Astrocyte (in vitro differentiated cells and primary cell): ENCODE results near the gene HMCES. TPM values are rescaled to one million over a fixed set of nuclear protein-coding genes. Genes with fewer than 3 reads are reported as not detected.
"Not testable (repeated sequence)": the region's sequence is repeated elsewhere in the genome, so short reads cannot be mapped to it uniquely, and the experiment has no call there.

Source experiments
- DNase-seq: peaks from one replicate; pipeline ENCODE4 v3.0.0-alpha.2; 2010; ENCODE audit warnings: low read depth
- FAIRE-seq: peaks from 2 replicates; lab custom pipeline; 2011; peaks lifted over from hg19 to GRCh38; lab: Jason Lieb, UNC
- H2AFZ ChIP-seq: 2 replicates; pipeline ENCODE4 v1.6.0; 2012; ENCODE audit warnings: low read depth, low read length, inconsistent platforms
- H3K27ac ChIP-seq: 2 replicates; pipeline ENCODE4 v1.5.1; 2011; ENCODE audit warnings: low read depth, low read length, inconsistent platforms
- H3K27me3 ChIP-seq: 2 replicates; pipeline ENCODE4 v1.6.0; 2011; ENCODE audit warnings: low read length, inconsistent platforms; ENCODE audit not compliant: insufficient read depth
- H3K36me3 ChIP-seq: 2 replicates; pipeline ENCODE4 v1.5.1; 2011; ENCODE audit warnings: low read length, inconsistent platforms; ENCODE audit not compliant: insufficient read depth
- H3K4me1 ChIP-seq: 2 replicates; pipeline ENCODE4 v1.5.1; 2011; ENCODE audit warnings: low read length, inconsistent platforms; ENCODE audit not compliant: insufficient read depth
- H3K4me2 ChIP-seq: 2 replicates; pipeline ENCODE4 v1.6.0; 2012; ENCODE audit warnings: low read length, inconsistent platforms
- H3K4me3 ChIP-seq: 2 replicates; pipeline ENCODE4 v1.5.1; 2011; ENCODE audit warnings: low read depth, mild to moderate bottlenecking, low read length, inconsistent platforms; ENCODE audit not compliant: insufficient read depth
- H3K79me2 ChIP-seq: 2 replicates; pipeline ENCODE4 v1.6.0; 2012; ENCODE audit warnings: mild to moderate bottlenecking, low read length, inconsistent platforms; ENCODE audit not compliant: insufficient read depth
- H3K9ac ChIP-seq: 2 replicates; pipeline ENCODE4 v1.6.0; 2012; ENCODE audit warnings: mild to moderate bottlenecking, low read length, inconsistent platforms
- H3K9me3 ChIP-seq: 2 replicates; pipeline ENCODE4 v1.5.1; 2012; ENCODE audit warnings: low read depth, mild to moderate bottlenecking, low read length, inconsistent platforms; ENCODE audit not compliant: insufficient read depth
- H4K20me1 ChIP-seq: 2 replicates; pipeline ENCODE4 v1.6.0; 2012; ENCODE audit warnings: low read length, inconsistent platforms; ENCODE audit not compliant: insufficient read depth
- H3K27ac Mint-ChIP-seq: one replicate; pipeline ENCODE4 v1.8.0; 2021; ENCODE audit warnings: mild to moderate bottlenecking, mixed read lengths; ENCODE audit not compliant: unreplicated experiment
- H3K27me3 Mint-ChIP-seq: one replicate; pipeline ENCODE4 v1.8.0; 2021; ENCODE audit warnings: low read depth, mixed read lengths; ENCODE audit not compliant: unreplicated experiment
- H3K36me3 Mint-ChIP-seq: one replicate; pipeline ENCODE4 v1.8.0; 2021; ENCODE audit warnings: low read depth, mixed read lengths; ENCODE audit not compliant: unreplicated experiment
- H3K4me1 Mint-ChIP-seq: one replicate; pipeline ENCODE4 v1.8.0; 2021; ENCODE audit warnings: low read depth, mixed read lengths; ENCODE audit not compliant: unreplicated experiment
- H3K4me3 Mint-ChIP-seq: one replicate; pipeline ENCODE4 v1.8.0; 2021; ENCODE audit warnings: mild to moderate bottlenecking, moderate library complexity, mixed read lengths; ENCODE audit not compliant: unreplicated experiment
- H3K9me3 Mint-ChIP-seq: one replicate; pipeline ENCODE4 v1.8.0; 2021; ENCODE audit warnings: mild to moderate bottlenecking, mixed read lengths; ENCODE audit not compliant: unreplicated experiment
- EZH2 ChIP-seq: IDR thresholded peaks from 2 replicates; pipeline ENCODE4 v1.6.1; 2012; ENCODE audit warnings: mild to moderate bottlenecking, low read length, inconsistent platforms; ENCODE audit not compliant: insufficient read depth
- total RNA-seq: library from RNA; stranded (reverse); gene quantifications from 2 replicates; pipeline ENCODE4 v1.2.1, GENCODE V29; 2021
- TF ChIP-seq, protein P1 (sequence below): IDR thresholded peaks from 2 replicates; pipeline ENCODE4 v1.5.1; 2011; ENCODE audit warnings: low read depth, mild to moderate bottlenecking, inconsistent platforms, low read length, moderate library complexity; ENCODE audit not compliant: insufficient read depth

The HMCES gene
- total RNA-seq, 1 donor from 2014 or later, result 27.4 TPM

DNA sequence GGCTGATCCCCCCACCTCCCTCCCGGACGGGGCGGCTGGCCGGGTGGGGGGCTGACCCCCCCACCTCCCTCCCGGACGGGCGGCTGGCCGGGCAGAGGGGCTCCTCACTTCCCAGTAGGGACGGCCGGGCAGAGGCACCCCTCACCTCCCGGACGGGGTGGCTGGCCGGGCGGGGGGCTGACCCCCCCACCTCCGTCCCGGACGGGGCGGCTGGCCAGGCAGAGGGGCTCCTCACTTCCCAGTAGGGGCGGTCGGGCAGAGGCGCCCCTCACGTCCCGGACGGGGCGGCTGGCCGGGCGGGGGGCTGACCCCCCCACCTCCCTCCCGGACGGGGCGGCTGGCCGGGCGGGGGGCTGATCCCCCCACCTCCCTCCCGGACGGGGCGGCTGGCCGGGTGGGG, 60.5 kb downstream of the HMCES start:
- not testable (repeated sequence) for H2AFZ ChIP-seq, H3K27ac ChIP-seq, H3K4me3 Mint-ChIP-seq, H3K27me3 ChIP-seq, H4K20me1 ChIP-seq, H3K36me3 ChIP-seq, FAIRE-seq, H3K4me1 ChIP-seq, H3K4me1 Mint-ChIP-seq, H3K9me3 Mint-ChIP-seq, H3K9ac ChIP-seq, H3K9me3 ChIP-seq, H3K4me3 ChIP-seq, H3K79me2 ChIP-seq, H3K36me3 Mint-ChIP-seq, DNase-seq, H3K27ac Mint-ChIP-seq, H3K4me2 ChIP-seq
- H3K27me3 Mint-ChIP-seq, result peaks cover 12% of the 10 kb centered on the region

DNA sequence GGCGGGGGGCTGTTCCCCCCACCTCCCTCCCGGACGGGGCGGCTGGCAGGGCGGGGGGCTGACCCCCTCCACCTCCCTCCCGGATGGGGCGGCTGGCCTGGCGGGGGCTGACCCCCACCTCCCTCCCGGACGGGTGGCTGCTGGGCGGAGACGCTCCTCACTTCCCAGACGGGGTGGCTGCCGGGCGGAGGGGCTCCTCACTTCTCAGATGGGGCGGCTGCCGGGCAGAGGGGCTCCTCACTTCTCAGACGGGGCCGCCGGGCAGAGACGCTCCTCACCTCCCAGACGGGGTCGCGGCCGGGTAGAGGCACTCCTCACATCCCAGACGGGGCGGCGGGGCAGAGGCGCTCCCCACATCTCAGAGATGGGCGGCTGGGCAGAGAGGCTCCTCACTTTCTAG, 61.2 kb downstream of the HMCES start:
- H3K4me1 Mint-ChIP-seq, FAIRE-seq, H3K9me3 ChIP-seq, H3K79me2 ChIP-seq, H3K27ac ChIP-seq, H3K36me3 ChIP-seq, H3K9ac ChIP-seq, H3K36me3 Mint-ChIP-seq, H4K20me1 ChIP-seq, H3K9me3 Mint-ChIP-seq, H3K27me3 ChIP-seq, H2AFZ ChIP-seq, H3K4me2 ChIP-seq, H3K27ac Mint-ChIP-seq, H3K4me3 ChIP-seq, DNase-seq, H3K4me1 ChIP-seq, H3K4me3 Mint-ChIP-seq: not testable (repeated sequence)
- peaks cover 11% of the 10 kb centered on the region for H3K27me3 Mint-ChIP-seq

DNA sequence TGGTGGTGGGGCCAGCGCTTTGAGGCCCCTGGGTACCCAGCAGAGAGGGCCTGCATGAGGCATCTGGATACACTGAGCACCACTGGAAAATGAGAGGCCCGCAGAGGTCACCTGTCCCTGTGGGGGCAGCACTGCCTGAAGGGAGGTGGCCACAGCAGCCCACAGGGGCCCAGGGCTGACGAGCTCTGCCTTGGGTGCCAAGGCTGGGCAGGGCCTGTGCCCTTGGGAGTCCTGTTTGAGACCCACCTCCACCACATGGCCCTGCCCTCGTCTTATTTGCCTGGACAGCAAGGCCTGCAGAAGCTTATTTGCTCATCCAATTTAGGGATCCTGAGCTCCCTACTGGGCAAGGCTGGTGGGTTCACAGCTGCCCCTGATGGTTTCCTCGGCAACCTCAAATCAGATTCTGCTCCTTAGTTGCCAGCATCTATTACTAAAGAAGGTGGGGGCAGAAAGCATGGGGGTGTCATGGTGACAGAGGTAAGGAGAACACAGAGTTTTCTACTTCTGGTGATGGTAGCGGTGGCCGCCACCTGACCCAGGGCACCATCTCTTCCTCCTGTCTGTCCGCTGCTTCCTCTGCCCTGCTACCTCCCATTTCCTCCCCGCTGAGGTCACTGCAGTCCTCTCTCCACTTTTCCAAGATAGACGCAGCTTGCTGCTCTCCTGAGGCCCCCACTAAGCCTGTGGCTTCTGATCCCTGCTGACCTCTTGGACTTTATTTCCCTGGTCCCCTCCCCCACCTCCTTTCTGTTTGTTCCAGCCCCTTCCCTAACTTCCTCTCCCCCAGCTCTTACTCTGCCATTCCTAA, 62.9 kb downstream of the HMCES start:
- Histone ChIP-seq H2AFZ (no peak overlapping the region), H3K9me3 (no peaks in the 10 kb centered on the region), H3K27ac (no peak overlapping the region), H4K20me1 (no peaks in the 10 kb centered on the region), H3K9ac (no peak overlapping the region), H3K79me2 (no peaks in the 10 kb centered on the region), H3K36me3 (no peaks in the 10 kb centered on the region), H3K27me3 (peaks cover 10% of the 10 kb centered on the region), H3K4me2 (no peak overlapping the region), H3K4me3 (no peak overlapping the region), H3K4me1 (peaks cover 9% of the 10 kb centered on the region)
- Mint-ChIP-seq H3K27ac (no peak overlapping the region), H3K9me3 (no peaks in the 10 kb centered on the region), H3K4me3 (no peak overlapping the region), H3K36me3 (no peaks in the 10 kb centered on the region), H3K4me1 (peaks cover 2% of the 10 kb centered on the region), H3K27me3 (peaks cover 16% of the 10 kb centered on the region)
- DNase-seq (no peak), FAIRE-seq (no peak)
- no peak for TF ChIP-seq EZH2
- TF ChIP-seq, protein P1, sequence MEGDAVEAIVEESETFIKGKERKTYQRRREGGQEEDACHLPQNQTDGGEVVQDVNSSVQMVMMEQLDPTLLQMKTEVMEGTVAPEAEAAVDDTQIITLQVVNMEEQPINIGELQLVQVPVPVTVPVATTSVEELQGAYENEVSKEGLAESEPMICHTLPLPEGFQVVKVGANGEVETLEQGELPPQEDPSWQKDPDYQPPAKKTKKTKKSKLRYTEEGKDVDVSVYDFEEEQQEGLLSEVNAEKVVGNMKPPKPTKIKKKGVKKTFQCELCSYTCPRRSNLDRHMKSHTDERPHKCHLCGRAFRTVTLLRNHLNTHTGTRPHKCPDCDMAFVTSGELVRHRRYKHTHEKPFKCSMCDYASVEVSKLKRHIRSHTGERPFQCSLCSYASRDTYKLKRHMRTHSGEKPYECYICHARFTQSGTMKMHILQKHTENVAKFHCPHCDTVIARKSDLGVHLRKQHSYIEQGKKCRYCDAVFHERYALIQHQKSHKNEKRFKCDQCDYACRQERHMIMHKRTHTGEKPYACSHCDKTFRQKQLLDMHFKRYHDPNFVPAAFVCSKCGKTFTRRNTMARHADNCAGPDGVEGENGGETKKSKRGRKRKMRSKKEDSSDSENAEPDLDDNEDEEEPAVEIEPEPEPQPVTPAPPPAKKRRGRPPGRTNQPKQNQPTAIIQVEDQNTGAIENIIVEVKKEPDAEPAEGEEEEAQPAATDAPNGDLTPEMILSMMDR, result no peak
